Hepatocyte (in vitro differentiated cells): ENCODE results near the gene RUNX1. TPM values are rescaled to one million over a fixed set of nuclear protein-coding genes. Genes with fewer than 3 reads are reported as not detected.

Source experiments
- DNase-seq: peaks from one replicate; pipeline ENCODE4 v3.0.0-alpha.2; 2016; ENCODE audit warnings: low spot score
- H2AFZ ChIP-seq: fragments of 200-600 bp; sonication (generic); 2 replicates; pipeline ENCODE4 v1.6.0; 2016; ENCODE audit warnings: antibody characterized with exemption, mild to moderate bottlenecking
- H3K27ac ChIP-seq: fragments of 200-600 bp; sonication (generic); 2 replicates; pipeline ENCODE4 v1.5.1; 2016; ENCODE audit warnings: mild to moderate bottlenecking
- H3K27me3 ChIP-seq: fragments of 200-600 bp; sonication (generic); 2 replicates; pipeline ENCODE4 v1.6.1; 2016
- H3K36me3 ChIP-seq: fragments of 200-600 bp; sonication (generic); replicated peaks from 2 replicates; pipeline ENCODE4 v1.5.1; 2016; ENCODE audit warnings: low read depth; ENCODE audit not compliant: insufficient read depth
- H3K4me1 ChIP-seq: fragments of 200-600 bp; sonication (generic); 2 replicates; pipeline ENCODE4 v1.5.1; 2016; ENCODE audit warnings: mild to moderate bottlenecking, moderate library complexity; ENCODE audit not compliant: insufficient read depth
- H3K4me2 ChIP-seq: fragments of 200-600 bp; sonication (generic); 2 replicates; pipeline ENCODE4 v1.6.0; 2016
- H3K4me3 ChIP-seq: fragments of 200-600 bp; sonication (generic); 2 replicates; pipeline ENCODE4 v1.5.1; 2016; ENCODE audit warnings: mild to moderate bottlenecking
- H3K79me2 ChIP-seq: fragments of 200-600 bp; sonication (generic); 2 replicates; pipeline ENCODE4 v1.6.0; 2017; ENCODE audit warnings: mild to moderate bottlenecking
- H3K9me2 ChIP-seq: fragments of 200-600 bp; sonication (generic); replicated peaks from 2 replicates; pipeline ENCODE4 v1.6.0; 2017; ENCODE audit warnings: mild to moderate bottlenecking; ENCODE audit not compliant: insufficient read depth
- H3K9me3 ChIP-seq: fragments of 200-600 bp; sonication (generic); 2 replicates; pipeline ENCODE4 v1.5.1; 2016; ENCODE audit warnings: low read depth, mild to moderate bottlenecking
- H4K20me1 ChIP-seq: fragments of 200-600 bp; sonication (generic); 2 replicates; pipeline ENCODE4 v1.6.0; 2016; ENCODE audit warnings: mild to moderate bottlenecking; ENCODE audit not compliant: insufficient read depth, poor library complexity, severe bottlenecking
- EZH2 ChIP-seq: fragments of 200-600 bp; sonication (generic); IDR thresholded peaks from 2 replicates; pipeline ENCODE4 v1.6.1; 2016; ENCODE audit warnings: antibody characterized with exemption, mild to moderate bottlenecking, borderline replicate concordance
- EZH2phosphoT487 ChIP-seq: fragments of 200-600 bp; sonication (generic); IDR thresholded peaks from one replicate; pipeline ENCODE4 v1.6.1; 2018; ENCODE audit warnings: antibody characterized with exemption, mild to moderate bottlenecking, low read depth, moderate library complexity; ENCODE audit not compliant: unreplicated experiment, severe bottlenecking
- WGBS: methylation state at CpG from one replicate; pipeline ENCODE4 v1.1.6; 2016; ENCODE audit warnings: low lambda C conversion rate; ENCODE audit errors: missing lambda C conversion rate; 5-methylcytosine and 5-hydroxymethylcytosine counted together
- polyA plus RNA-seq: library from polyadenylated mRNA; unstranded; fragments of >200 nt; fragmentation: Nextera tagmentation; extraction: Ambion mirVana; gene quantifications from 2 replicates; pipeline ENCODE4 v1.2.1, GENCODE V29; 2016
- total RNA-seq: library from RNA; depleted of rRNA; stranded (reverse); fragments of >200 nt; gene quantifications from 2 replicates; pipeline ENCODE4 v1.2.3, GENCODE V29; 2014
- TF ChIP-seq, protein P1 (sequence below): fragments of 200-600 bp; sonication (generic); IDR thresholded peaks from 2 replicates; pipeline ENCODE4 v1.5.1; 2016; ENCODE audit warnings: antibody characterized with exemption, mild to moderate bottlenecking; ENCODE audit not compliant: poor library complexity

The RUNX1 gene
- total and polyA plus RNA-seq, 2 experiments from 2014 or later = 8.5 to 10.9 TPM

GRCh38 chr21:34881421-34881820 is 167.7 kb downstream of the RUNX1 start:
- 80% methylated on average over 3 of the region's 3 CpGs for WGBS
- H3K9me3 ChIP-seq = no peaks in the 10 kb centered on the region
- H3K79me2 ChIP-seq = peaks cover 78% of the 10 kb centered on the region
- H3K36me3 ChIP-seq = no peaks in the 10 kb centered on the region
- H3K9me2 ChIP-seq = no peaks in the 10 kb centered on the region
- H3K4me3 ChIP-seq = peak overlapping the region; percentile 3
- DNase-seq = no peak
- H3K27ac ChIP-seq = peak overlapping the region; percentile 55
- peaks cover 24% of the 10 kb centered on the region for H3K4me1 ChIP-seq
- H3K27me3 ChIP-seq = no peaks in the 10 kb centered on the region
- H3K4me2 ChIP-seq = peak overlapping the region; percentile 87
- no peak overlapping the region for H2AFZ ChIP-seq
- TF ChIP-seq EZH2 (no peak), EZH2phosphoT487 (no peak)
- TF ChIP-seq, protein P1, sequence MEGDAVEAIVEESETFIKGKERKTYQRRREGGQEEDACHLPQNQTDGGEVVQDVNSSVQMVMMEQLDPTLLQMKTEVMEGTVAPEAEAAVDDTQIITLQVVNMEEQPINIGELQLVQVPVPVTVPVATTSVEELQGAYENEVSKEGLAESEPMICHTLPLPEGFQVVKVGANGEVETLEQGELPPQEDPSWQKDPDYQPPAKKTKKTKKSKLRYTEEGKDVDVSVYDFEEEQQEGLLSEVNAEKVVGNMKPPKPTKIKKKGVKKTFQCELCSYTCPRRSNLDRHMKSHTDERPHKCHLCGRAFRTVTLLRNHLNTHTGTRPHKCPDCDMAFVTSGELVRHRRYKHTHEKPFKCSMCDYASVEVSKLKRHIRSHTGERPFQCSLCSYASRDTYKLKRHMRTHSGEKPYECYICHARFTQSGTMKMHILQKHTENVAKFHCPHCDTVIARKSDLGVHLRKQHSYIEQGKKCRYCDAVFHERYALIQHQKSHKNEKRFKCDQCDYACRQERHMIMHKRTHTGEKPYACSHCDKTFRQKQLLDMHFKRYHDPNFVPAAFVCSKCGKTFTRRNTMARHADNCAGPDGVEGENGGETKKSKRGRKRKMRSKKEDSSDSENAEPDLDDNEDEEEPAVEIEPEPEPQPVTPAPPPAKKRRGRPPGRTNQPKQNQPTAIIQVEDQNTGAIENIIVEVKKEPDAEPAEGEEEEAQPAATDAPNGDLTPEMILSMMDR = no peak
- peaks cover 6% of the 10 kb centered on the region for H4K20me1 ChIP-seq

- H3K27ac ChIP-seq = no peak overlapping the region
Observed at GRCh38 chr21:34880401-34880800, 168.7 kb downstream of the RUNX1 start.

DNA sequence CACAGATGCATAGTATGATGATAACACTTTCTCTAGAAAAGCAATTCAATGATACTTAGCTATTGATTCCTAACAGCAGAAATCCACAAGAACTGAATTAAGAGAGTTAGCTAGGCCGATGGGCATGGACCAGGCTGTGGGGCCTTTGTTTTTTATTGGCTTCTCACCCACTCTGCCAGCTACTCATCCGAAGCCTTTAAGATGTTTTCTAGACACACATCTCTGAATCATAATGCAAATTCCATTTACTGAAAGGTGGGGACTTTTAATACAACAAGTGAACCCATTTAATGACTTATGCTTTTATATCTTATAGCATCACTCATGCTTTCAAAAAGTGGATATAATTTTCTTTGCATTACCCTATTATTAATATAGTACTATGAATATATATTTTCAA is 170.2 kb downstream of the RUNX1 start:
- peaks cover 76% of the 10 kb centered on the region for H3K79me2 ChIP-seq
- H2AFZ ChIP-seq = no peak overlapping the region
- no peaks in the 10 kb centered on the region for H3K9me3 ChIP-seq
- peak overlapping the region; percentile 73 for H3K27ac ChIP-seq
- WGBS = 82% methylated on average over 2 of the region's 2 CpGs
- no peak overlapping the region for H3K4me3 ChIP-seq
- H3K4me1 ChIP-seq = peaks cover 35% of the 10 kb centered on the region
- H4K20me1 ChIP-seq = peaks cover 6% of the 10 kb centered on the region
- no peak for TF ChIP-seq EZH2phosphoT487
- TF ChIP-seq, protein P1 = no peak
- no peaks in the 10 kb centered on the region for H3K9me2 ChIP-seq
- DNase-seq = no peak
- no peaks in the 10 kb centered on the region for H3K27me3 ChIP-seq
- H3K36me3 ChIP-seq = no peaks in the 10 kb centered on the region
- H3K4me2 ChIP-seq = peak overlapping the region; percentile 42

More at GRCh38 chr21:34880401-34880800, 168.7 kb downstream of the RUNX1 start:
- Histone ChIP-seq H3K9me2 (no peaks in the 10 kb centered on the region), H3K79me2 (peaks cover 79% of the 10 kb centered on the region), H3K36me3 (no peaks in the 10 kb centered on the region), H3K27me3 (no peaks in the 10 kb centered on the region), H4K20me1 (peaks cover 6% of the 10 kb centered on the region), H3K9me3 (no peaks in the 10 kb centered on the region), H3K4me3 (no peak overlapping the region), H2AFZ (no peak overlapping the region), H3K4me1 (peaks cover 34% of the 10 kb centered on the region), H3K4me2 (no peak overlapping the region)
- 93% methylated on average over 7 of the region's 7 CpGs for WGBS
- no peak for DNase-seq
- TF ChIP-seq EZH2 = no peak
- TF ChIP-seq EZH2phosphoT487 = no peak
- TF ChIP-seq, protein P1 = no peak

GRCh38 chr21:34878501-34878900 is 170.6 kb downstream of the RUNX1 start:
- WGBS = 71% methylated on average over 3 of the region's 3 CpGs
- Histone ChIP-seq H3K27ac (peak overlapping the region; percentile 80), H3K27me3 (no peaks in the 10 kb centered on the region), H3K4me3 (no peak overlapping the region), H3K36me3 (no peaks in the 10 kb centered on the region), H4K20me1 (peaks cover 6% of the 10 kb centered on the region), H3K9me3 (no peaks in the 10 kb centered on the region), H3K4me2 (peak overlapping the region; percentile 42), H3K4me1 (peaks cover 35% of the 10 kb centered on the region), H3K79me2 (peaks cover 75% of the 10 kb centered on the region), H3K9me2 (no peaks in the 10 kb centered on the region), H2AFZ (no peak overlapping the region)
- TF ChIP-seq, protein P1 = no peak
- TF ChIP-seq EZH2 (no peak), EZH2phosphoT487 (no peak)
- DNase-seq = no peak
